Type B pancreatic cell (in vitro differentiated cells): ENCODE results near the gene BPIFB4. TPM values are rescaled to one million over a fixed set of nuclear protein-coding genes. Genes with fewer than 3 reads are reported as not detected.
"Not testable (repeated sequence)": the region's sequence is repeated elsewhere in the genome, so short reads cannot be mapped to it uniquely, and the experiment has no call there.

Experiments
- DNase-seq: peaks from one replicate; pipeline ENCODE4 v3.0.0; 2021; ENCODE audit warnings: mixed read lengths; ENCODE audit not compliant: unreplicated experiment; ENCODE audit errors: extremely low spot score
- H3K27ac Mint-ChIP-seq: 2 replicates; pipeline ENCODE4 v1.8.0; 2021; ENCODE audit warnings: mild to moderate bottlenecking, mixed read lengths
- H3K27me3 Mint-ChIP-seq: 2 replicates; pipeline ENCODE4 v1.8.0; 2021; ENCODE audit warnings: mixed read lengths
- H3K36me3 Mint-ChIP-seq: 2 replicates; pipeline ENCODE4 v1.8.0; 2021; ENCODE audit warnings: mixed read lengths
- H3K4me1 Mint-ChIP-seq: one replicate; pipeline ENCODE4 v1.8.0; 2021; ENCODE audit warnings: mixed read lengths; ENCODE audit not compliant: unreplicated experiment
- H3K4me3 Mint-ChIP-seq: 2 replicates; pipeline ENCODE4 v1.8.0; 2021; ENCODE audit warnings: mild to moderate bottlenecking, mixed read lengths
- H3K9me3 Mint-ChIP-seq: 2 replicates; pipeline ENCODE4 v1.8.0; 2021; ENCODE audit warnings: mixed read lengths
- CTCF ChIP-seq: fragments of 200-600 bp; sonication (generic); conservative IDR thresholded peaks from 2 replicates; pipeline ENCODE4 v1.5.0; 2021; ENCODE audit warnings: antibody characterized with exemption, mild to moderate bottlenecking
- total RNA-seq: library from RNA; stranded (reverse); gene quantifications from 2 replicates; pipeline ENCODE4 v1.2.1, GENCODE V29; 2021; ENCODE audit warnings: low replicate concordance

Gene BPIFB4
- total RNA-seq, 1 donor from 2014 or later = not detected

DNA sequence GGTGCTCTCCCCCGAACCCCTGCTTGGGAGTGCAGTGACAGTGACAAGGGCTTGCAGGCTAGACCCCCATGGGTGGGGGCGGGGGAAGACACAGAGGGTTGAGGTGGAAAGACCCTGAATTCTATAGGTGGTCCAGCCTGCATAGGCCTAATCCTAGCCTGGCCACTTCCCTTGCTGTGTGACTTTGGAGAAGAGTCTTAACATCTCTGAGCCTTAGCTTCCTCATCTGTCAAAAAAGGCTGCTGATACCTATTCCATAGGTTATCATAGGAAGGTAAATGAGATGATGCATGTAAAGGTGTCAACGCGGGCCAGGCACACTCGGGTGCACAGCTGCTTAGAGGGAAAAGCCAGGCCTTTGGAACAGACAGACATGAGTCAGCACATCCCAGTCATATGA, 15.8 kb downstream of the BPIFB4 start:
- Mint-ChIP-seq H3K4me3 (no peak overlapping the region), H3K9me3 (no peaks in the 10 kb centered on the region), H3K27ac (no peak overlapping the region), H3K27me3 (peaks cover 45% of the 10 kb centered on the region), H3K4me1 (no peaks in the 10 kb centered on the region), H3K36me3 (no peaks in the 10 kb centered on the region)
- no peak for TF ChIP-seq CTCF
- no peak for DNase-seq

DNA sequence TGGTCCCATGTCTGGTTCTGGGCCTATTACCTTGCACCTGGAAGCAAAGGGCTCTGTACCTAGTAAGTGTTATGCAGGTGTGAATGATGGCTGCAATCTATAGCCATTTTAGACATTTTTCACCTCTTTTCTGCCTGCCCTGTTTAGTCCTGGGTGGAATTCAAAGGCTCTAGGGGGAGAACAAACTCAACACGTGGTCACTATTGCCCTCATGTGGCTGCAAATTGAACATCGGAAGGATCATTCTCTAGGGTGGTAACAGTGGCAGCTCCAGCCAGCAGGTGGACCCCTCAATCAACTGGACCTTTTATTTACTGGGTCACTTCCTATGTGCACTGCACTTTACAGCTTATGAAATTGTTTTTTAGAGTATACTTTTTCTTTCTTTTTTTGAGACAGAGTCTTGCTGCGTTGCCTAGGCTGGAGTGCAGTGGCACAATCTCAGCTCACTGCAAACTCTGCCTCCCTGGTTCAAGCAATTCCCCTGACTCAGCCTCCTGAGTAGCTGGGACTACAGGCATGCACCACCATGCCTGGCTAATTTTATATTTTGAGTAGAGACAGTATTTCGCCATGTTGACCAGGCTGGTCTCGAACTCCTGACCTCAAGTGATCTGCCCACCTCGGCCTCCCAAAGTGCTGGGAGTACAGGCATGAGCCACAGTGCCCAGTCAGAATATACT, 16.6 kb downstream of the BPIFB4 start:
- H3K27me3 Mint-ChIP-seq = peaks cover 46% of the 10 kb centered on the region
- H3K27ac Mint-ChIP-seq, DNase-seq, H3K9me3 Mint-ChIP-seq, H3K4me3 Mint-ChIP-seq, H3K4me1 Mint-ChIP-seq, H3K36me3 Mint-ChIP-seq: not testable (repeated sequence)
- TF ChIP-seq CTCF = peak; percentile 99

- TF ChIP-seq CTCF = no peak
- Mint-ChIP-seq H3K9me3 (no peaks in the 10 kb centered on the region), H3K4me3 (no peak overlapping the region), H3K27ac (no peak overlapping the region), H3K36me3 (no peaks in the 10 kb centered on the region), H3K4me1 (no peaks in the 10 kb centered on the region), H3K27me3 (peaks cover 38% of the 10 kb centered on the region)
- DNase-seq = no peak
Observed at GRCh38 chr20:33097001-33097400, 17.6 kb downstream of the BPIFB4 start.

GRCh38 chr20:33099843-33100538, 20.5 kb downstream of the BPIFB4 start:
- no peak overlapping the region for H3K27ac Mint-ChIP-seq
- H3K4me1 Mint-ChIP-seq = no peaks in the 10 kb centered on the region
- peaks cover 29% of the 10 kb centered on the region for H3K27me3 Mint-ChIP-seq
- DNase-seq = no peak
- H3K36me3 Mint-ChIP-seq = no peaks in the 10 kb centered on the region
- TF ChIP-seq CTCF = no peak
- H3K9me3 Mint-ChIP-seq = no peaks in the 10 kb centered on the region
- H3K4me3 Mint-ChIP-seq = no peak overlapping the region

DNA sequence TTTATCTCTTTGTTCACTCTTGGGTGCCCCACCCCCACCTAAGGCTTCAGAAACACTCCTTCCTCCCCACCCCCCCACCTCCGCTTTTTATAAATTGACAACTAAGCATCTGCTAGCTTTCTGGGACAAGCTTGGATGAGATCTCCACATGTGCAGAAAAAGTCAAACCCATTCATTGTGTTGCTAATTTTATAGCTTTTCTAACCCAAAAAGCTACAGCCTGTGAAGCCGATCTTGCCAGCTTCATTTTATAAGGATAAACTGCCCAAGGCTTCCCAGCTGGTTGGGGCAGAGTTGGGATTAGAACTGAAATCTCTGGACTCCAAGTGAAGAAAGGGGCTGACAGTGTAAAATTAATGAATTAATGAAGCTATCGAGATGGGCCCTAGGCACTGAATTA, 24.1 kb downstream of the BPIFB4 start:
- no peak overlapping the region for H3K4me3 Mint-ChIP-seq
- no peak for DNase-seq
- no peaks in the 10 kb centered on the region for H3K36me3 Mint-ChIP-seq
- H3K27me3 Mint-ChIP-seq = peaks cover 28% of the 10 kb centered on the region
- no peak for TF ChIP-seq CTCF
- H3K9me3 Mint-ChIP-seq = no peaks in the 10 kb centered on the region
- H3K27ac Mint-ChIP-seq = no peak overlapping the region
- peaks cover 6% of the 10 kb centered on the region for H3K4me1 Mint-ChIP-seq
